GM23338 (cell line): Measurements from ENCODE around the gene RNF31.

Experiments used
- CTCF ChIP-seq, 2 experiments: fragments of 200-600 bp in 1 of 2; sonication (generic) in 1 of 2; conservative IDR thresholded peaks; 2 replicates each; pipeline versions ENCODE4 v1.5.1 to v1.6.1; 2016 to 2017; ENCODE audit warnings: antibody characterized with exemption in 2 of 2, low read depth in 2 of 2, mild to moderate bottlenecking in 2 of 2, moderate library complexity in 1 of 2
- POLR2AphosphoS5 ChIP-seq: IDR thresholded peaks from 2 replicates; pipeline ENCODE4 v1.6.1; 2016; ENCODE audit warnings: antibody characterized with exemption, low read depth
- STAT1 ChIP-seq: IDR thresholded peaks from one replicate; pipeline ENCODE4 v1.6.1; 2016; ENCODE audit warnings: antibody characterized with exemption; ENCODE audit not compliant: unreplicated experiment

- TF ChIP-seq CTCF (conservative IDR thresholded peaks at IDR 0.05; ENCODE audit: low read depth in 2 of 2) (no peak), POLR2AphosphoS5 (no peak), STAT1 (no peak)
These were observed 11.8 kb upstream of the RNF31 start for GRCh38 chr14:24135584-24135833.
